Neural progenitor cell (in vitro differentiated cells): ENCODE data around the gene RYR3.

Experiments used
- CTCF ChIP-seq: fragments of 200-600 bp; sonication (generic); IDR thresholded peaks from 2 replicates; pipeline ENCODE4 v1.5.1; 2017; ENCODE audit warnings: antibody characterized with exemption, mild to moderate bottlenecking
- EZH2 ChIP-seq: fragments of 200-600 bp; sonication (generic); IDR thresholded peaks from 2 replicates; pipeline ENCODE4 v1.6.1; 2017; ENCODE audit warnings: antibody characterized with exemption, mild to moderate bottlenecking, moderate library complexity

GRCh38 chr15:33283576-33283975 lies 27.2 kb upstream of the RYR3 start:
- TF ChIP-seq CTCF = no peak
- TF ChIP-seq EZH2 = no peak
